H1 (cell line): Measurements from ENCODE around the gene CCDC18.

Source experiments
- CEBPB ChIP-seq: IDR thresholded peaks from 2 replicates; pipeline ENCODE4 v1.6.1; 2012; ENCODE audit warnings: low read depth, low read length
- CTCF ChIP-seq, 3 experiments: IDR thresholded peaks; 1 replicate in 2 of 3; 2 replicates in 1 of 3; pipeline versions ENCODE4 v1.5.1 to v1.6.1; 2011; ENCODE audit warnings: low read length in 3 of 3, mild to moderate bottlenecking in 3 of 3, inconsistent platforms in 2 of 3, low read depth in 1 of 3, moderate library complexity in 1 of 3; ENCODE audit not compliant: insufficient read depth in 1 of 3; ENCODE audit errors: control extremely low read depth in 1 of 3
- EP300 ChIP-seq, 2 experiments: IDR thresholded peaks; 1 replicate in 1 of 2; 2 replicates in 1 of 2; pipeline ENCODE4 v1.6.1; 2011 to 2012; ENCODE audit warnings: low read depth in 2 of 2, low read length in 2 of 2, mild to moderate bottlenecking in 2 of 2, borderline replicate concordance in 1 of 2, inconsistent platforms in 1 of 2, moderate library complexity in 1 of 2
- GABPA ChIP-seq: IDR thresholded peaks from 2 replicates; pipeline ENCODE4 v1.6.1; 2011; ENCODE audit warnings: mild to moderate bottlenecking, low read length, moderate library complexity, borderline replicate concordance; ENCODE audit not compliant: insufficient read depth
- JUN ChIP-seq: IDR thresholded peaks from 2 replicates; pipeline ENCODE4 v1.6.1; 2011; ENCODE audit warnings: low read depth, mild to moderate bottlenecking, improper control_type of control experiment, low read length
- POLR2AphosphoS5 ChIP-seq: IDR thresholded peaks from 2 replicates; pipeline ENCODE4 v1.6.1; 2011; ENCODE audit warnings: low read depth, low read length
- RFX5 ChIP-seq: IDR thresholded peaks from 2 replicates; pipeline ENCODE4 v1.6.1; 2011; ENCODE audit warnings: low read depth, low read length, improper control_type of control experiment, borderline replicate concordance
- SP1 ChIP-seq: IDR thresholded peaks from 2 replicates; pipeline ENCODE4 v1.6.1; 2011; ENCODE audit warnings: low read depth, low read length
- SP4 ChIP-seq: IDR thresholded peaks from 2 replicates; pipeline ENCODE4 v1.6.1; 2012; ENCODE audit warnings: low read length, inconsistent platforms
- TEAD4 ChIP-seq: IDR thresholded peaks from 2 replicates; pipeline ENCODE4 v1.6.1; 2012; ENCODE audit warnings: low read depth, low read length, inconsistent platforms, mixed read lengths
- TF ChIP-seq, protein P1 (sequence below): IDR thresholded peaks from 2 replicates; pipeline ENCODE4 v1.6.1; 2012; ENCODE audit warnings: inconsistent platforms

GRCh38 chr1:93159337-93159736, 21.2 kb upstream of the CCDC18 start:
- TF ChIP-seq GABPA (no peak), CTCF (IDR thresholded peaks at IDR 0.05; ENCODE audit: control extremely low read depth in 1 of 3, insufficient read depth in 1 of 3, low read depth in 1 of 3, low read length in 3 of 3) (no peak), POLR2AphosphoS5 (no peak), EP300 (IDR thresholded peaks at IDR 0.05; ENCODE audit: borderline replicate concordance in 1 of 2, low read depth in 2 of 2, low read length in 2 of 2) (no peak), SP1 (no peak), TEAD4 (no peak), CEBPB (no peak), JUN (no peak), SP4 (no peak), RFX5 (no peak)
- TF ChIP-seq, protein P1, sequence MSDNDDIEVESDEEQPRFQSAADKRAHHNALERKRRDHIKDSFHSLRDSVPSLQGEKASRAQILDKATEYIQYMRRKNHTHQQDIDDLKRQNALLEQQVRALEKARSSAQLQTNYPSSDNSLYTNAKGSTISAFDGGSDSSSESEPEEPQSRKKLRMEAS: no peak
